GM12873 (cell line): Measurements from ENCODE around the gene IGSF23.

Source experiments
- TF ChIP-seq, protein P1 (sequence below): IDR thresholded peaks from 2 replicates; pipeline ENCODE4 v1.5.1; 2012; ENCODE audit warnings: low read depth, mild to moderate bottlenecking, moderate library complexity, low read length, control low read depth; ENCODE audit not compliant: insufficient read depth; ENCODE audit errors: missing control alignments

IGSF23 gene

DNA sequence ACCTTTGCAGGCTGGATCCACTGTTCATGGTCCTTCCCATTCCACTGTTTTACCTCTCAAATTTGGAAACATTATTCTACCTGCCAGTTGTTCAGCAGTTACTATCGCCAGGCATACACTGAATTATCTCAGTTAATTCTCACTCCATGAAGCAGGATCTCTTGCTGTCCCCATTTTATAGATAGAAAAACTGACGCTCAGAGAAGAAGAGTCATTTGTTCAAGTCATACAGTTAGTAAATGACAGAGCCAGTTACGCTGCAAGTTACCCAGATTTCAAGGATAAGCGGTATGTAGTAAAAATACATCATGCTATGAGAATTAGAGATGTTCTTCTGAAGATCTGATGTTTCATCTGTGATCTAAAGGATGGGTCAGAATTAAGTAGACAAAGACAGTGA lies 40.2 kb upstream of the IGSF23 start:
- TF ChIP-seq, protein P1, sequence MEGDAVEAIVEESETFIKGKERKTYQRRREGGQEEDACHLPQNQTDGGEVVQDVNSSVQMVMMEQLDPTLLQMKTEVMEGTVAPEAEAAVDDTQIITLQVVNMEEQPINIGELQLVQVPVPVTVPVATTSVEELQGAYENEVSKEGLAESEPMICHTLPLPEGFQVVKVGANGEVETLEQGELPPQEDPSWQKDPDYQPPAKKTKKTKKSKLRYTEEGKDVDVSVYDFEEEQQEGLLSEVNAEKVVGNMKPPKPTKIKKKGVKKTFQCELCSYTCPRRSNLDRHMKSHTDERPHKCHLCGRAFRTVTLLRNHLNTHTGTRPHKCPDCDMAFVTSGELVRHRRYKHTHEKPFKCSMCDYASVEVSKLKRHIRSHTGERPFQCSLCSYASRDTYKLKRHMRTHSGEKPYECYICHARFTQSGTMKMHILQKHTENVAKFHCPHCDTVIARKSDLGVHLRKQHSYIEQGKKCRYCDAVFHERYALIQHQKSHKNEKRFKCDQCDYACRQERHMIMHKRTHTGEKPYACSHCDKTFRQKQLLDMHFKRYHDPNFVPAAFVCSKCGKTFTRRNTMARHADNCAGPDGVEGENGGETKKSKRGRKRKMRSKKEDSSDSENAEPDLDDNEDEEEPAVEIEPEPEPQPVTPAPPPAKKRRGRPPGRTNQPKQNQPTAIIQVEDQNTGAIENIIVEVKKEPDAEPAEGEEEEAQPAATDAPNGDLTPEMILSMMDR = no peak

DNA sequence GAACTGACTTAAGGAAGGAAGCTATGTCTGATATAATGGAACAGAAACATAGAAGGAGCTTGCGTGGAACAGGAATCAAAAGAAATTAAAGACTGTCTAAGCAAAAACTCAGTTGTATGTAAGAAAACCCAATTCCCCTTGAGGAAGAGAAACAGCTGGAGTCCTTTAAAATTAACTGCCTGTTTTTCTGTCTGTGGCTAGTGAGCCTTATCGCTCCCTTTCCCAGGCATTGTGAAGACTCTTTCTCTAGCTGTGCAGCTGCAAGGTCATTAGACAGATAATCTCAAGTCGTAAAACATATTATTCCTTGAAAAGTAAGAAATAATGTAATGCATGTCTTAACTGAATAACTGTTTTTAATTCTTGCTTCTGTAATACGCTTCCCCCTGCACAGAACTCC lies 39.7 kb upstream of the IGSF23 start:
- TF ChIP-seq, protein P1 = no peak

DNA sequence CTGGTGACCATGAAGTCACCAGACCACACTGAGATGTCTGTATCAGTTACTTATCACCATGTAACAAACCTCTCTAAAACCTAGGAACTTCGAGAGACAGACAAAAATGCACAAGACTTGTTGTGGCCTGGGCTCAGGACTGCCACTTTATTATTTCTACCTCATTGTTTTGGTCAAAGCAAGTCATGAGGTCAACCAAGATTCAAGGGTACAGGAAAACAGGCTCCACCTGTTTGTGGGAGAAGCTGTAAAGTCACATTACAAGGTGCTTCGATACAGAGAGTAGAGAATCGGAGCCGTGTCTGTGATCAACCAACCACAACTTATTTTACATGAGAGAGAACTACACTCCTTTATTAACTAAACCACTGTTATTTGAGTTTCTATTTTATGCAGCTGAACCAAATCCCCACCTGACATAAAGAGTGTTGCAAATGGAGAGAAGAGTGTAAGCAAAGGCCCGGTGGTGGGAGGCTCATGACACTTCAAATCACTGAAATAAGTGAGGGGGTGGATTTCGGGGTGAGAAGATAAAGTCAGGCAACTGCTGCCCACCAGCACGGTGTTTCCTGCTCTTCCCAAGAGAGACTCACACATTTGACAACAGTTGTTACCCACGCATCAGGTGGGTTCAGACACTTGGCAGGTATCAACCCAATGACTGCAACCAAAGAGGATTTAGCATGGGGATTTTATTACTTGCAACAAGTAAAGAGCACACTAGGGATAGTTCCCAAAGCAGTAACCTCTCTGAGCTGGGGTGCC lies 39.0 kb upstream of the IGSF23 start:
- TF ChIP-seq, protein P1 = no peak

DNA sequence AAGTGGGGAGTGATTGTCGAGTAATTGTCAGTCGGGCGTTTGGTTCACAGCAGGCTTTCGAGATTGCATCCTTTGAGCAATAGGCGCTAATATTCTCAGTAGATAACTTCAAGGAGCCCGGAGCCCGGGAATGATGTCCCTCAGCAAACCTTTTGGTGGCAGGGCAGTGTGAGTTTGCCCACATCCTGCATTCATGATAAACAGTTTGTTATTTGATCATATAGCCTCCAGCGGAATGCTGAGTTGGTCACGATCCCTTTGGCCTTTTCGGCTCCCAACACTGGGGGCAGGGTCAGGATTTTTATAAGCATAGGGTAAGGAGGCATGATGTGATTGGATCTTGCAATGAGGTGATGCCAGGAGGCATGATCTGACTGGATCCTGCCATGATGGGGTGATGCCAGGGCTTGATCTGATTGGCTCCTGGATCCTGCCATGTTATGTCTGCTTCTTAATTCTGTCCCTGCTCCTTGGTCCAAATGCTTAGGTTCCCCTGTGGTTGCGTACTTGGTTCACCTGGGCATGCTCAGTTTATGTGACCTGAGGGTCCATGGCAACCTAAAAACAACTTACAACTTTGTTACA lies 38.2 kb upstream of the IGSF23 start:
- TF ChIP-seq, protein P1 = no peak

DNA sequence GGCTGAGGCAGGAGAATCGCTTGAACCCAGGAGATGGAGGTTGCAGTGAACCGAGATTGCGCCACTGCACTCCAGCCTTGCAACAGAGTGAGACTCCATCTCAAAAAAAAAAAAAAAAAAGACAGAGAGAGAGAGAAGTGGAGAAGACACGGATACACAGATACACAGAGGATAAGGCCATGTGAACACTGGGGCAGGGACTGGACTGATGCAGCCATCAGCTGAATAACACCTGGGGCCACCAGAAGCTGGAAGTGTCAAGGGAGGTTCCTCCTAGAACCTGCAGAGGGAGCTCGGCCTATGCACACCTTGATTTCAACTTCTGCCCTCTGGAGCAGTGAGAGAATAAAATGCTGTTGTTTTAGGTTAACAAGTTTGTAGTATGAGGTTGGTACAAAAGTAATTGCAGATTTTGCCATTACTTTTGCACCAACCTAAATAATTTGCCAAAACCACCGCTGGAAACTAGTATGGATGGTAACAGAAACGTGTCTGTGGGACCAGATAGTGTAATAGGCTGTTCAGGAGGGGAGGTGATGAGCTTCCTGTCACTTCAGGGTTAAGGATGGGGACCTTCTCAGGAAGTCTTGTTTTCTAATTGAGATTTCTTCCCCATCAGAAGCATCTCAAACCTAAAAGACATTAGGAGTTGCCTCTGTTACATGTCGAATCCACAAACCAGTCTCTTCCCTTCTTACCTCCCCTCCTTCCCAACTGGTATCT lies 36.4 kb upstream of the IGSF23 start:
- TF ChIP-seq, protein P1 = peak; percentile 60

DNA sequence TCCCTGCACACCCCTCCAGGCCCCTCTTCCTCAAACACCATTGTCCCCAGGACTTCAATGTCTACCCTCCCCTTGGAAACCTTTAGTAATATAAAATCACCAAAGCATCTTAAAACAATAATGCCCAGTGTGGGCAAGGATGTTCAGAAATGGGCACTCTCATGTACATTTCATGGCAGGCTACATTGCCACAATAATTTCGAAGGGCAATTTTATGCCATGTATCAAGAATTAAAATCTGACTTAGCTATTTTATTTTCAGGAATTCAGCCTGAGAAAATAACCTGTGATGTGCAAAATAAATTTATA lies 35.8 kb upstream of the IGSF23 start:
- TF ChIP-seq, protein P1 = no peak

DNA sequence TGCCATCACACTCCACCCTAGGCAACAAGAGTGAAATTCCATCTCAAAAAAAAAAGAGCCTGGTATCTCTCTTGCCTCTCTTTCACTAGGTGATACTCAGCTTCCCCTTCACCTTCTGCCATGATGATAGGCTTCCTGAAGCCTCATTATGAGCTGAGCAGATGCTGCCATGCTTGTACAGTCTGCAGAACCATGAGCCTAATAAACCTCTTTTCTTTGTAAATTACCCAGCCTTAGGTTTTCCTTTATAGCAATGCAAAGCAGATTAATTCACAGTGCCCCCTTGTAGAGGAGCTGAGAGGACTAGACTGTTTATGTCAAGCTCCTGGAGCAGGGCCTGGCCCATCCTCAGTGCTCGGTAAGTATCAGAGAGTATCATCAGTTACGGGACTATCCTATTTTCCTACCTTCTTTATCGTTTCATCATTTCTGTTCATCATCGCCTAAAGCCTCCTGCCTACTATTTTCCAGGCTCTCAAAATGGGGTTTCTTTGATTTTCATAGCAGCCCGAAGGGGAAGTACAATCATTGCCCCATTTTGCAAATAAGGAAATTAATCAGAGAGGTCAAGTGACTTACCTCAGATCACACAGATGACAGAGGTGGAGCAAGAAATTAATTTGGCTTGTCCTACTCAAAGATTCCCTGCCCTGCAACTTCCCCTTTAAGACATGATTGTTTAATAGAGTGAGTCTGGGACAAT lies 33.5 kb upstream of the IGSF23 start:
- TF ChIP-seq, protein P1 = no peak
